CD4-positive, alpha-beta T cell treated with Interferon alpha-2 for 1 hour (primary cell): ENCODE results near the gene MAIP1.

Experiments
- DNase-seq, 2 donors: peaks; one replicate each; pipeline ENCODE4 v3.0.0-alpha.2; 2020 to 2022

Gene MAIP1

DNA sequence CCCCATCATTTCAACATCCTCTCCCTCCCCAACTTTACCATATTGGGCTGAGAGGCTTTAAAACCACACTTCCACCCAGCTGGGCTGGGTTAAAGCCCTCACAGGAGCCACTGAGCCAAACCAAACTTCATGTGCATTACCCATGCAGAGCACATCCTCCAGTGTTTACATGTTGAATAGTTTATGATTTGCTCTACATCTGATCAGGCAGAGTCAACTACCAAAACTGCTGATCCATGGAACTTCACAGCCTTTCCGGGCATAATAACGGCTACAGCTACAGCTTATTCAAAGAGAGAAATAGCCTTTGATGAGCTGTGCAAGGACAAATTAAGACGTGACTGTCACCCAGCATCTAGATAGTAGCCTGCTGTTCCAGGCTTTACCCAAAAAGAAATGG is 39.0 kb downstream of the MAIP1 start:
- DNase-seq = no peak

DNA sequence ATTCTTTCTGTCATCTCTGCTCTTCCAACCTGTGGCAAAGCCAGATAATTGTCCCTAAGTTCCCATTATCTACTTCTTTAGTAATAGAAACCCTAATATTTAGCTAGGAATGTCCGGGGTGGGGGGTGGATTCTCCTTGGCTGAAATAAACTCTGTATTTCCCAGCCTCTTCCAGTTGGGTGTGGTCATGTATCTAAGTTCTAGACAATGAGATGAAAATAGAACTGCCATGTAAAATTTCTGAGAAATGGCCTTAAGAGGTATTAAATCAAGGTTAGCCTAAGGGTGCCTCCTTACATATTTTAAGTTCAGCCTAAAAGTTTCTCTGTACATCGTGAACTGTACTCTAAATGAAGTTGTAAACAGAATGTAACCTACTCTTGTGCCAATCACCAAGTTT is 39.5 kb downstream of the MAIP1 start:
- DNase-seq = no peak

DNA sequence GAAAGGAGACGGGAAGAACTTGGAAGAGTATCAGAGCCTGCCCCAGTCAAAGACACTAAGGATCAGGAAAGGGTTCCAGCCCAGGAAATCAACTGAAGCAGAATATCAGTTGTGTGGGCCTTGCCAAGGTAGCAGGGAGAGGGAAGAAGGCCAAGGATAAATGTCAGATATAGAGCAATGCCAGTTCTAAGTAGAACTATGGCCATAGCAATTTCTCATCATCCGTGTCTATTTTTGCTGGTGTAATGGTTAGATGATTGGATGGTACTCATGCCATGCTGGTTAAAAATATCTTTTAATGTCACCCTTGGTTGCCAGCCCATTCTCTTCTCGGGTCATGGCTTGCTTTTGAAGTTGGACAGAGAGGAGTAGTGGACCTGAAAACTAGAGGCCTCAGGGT is 41.9 kb downstream of the MAIP1 start:
- DNase-seq = no peak

DNA sequence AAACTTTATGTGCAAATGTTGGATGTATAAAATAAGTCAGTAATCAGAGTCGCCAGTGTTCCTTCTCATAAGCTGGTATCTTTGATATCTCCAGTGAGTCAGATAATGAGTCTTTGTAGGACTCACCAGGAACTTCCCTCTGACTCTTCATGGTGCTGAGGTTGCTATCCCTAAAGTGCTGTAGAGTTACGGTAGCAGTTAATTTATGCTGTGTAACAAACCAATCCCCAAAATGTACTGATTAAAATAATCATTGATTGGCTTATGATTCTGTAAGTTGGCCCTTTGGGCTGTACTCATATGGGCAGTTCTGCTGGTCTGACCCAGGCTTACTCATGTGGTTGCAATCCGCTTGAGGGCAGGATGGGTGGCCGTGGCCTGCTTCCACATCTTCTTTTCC is 43.8 kb downstream of the MAIP1 start:
- no peak for DNase-seq

DNA sequence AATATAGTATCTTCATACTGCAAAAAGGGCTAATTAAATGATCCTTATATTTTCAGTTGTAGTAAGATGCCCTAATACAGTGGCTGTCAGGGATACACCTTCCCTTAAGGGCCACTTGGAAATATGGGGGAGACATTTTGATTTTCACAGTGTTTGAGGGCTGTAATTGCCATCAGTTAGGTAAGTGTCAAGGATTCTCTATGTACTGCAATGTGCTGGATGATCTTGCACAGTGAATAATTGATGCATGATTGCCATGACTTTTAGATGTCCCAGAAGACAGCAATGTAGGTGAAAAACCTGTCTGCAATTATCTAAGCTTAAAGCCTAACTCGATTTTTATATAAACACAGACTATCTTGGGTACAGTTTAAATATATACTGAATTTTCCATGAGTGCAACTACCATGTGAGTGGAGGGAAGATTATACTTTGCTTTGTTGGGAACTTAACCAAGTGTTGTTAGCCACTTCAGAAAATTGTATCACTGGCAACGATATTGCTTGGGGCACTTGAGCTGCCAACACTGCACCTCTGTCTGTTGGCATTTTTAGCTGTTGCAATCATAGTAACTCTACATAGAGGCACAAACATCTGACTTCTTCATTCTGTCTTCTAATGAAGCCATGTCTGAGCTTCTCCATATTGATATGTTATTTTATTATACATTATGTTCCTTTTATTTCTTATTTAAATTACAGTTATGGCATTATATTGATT is 45.2 kb downstream of the MAIP1 start:
- DNase-seq = no peak

DNA sequence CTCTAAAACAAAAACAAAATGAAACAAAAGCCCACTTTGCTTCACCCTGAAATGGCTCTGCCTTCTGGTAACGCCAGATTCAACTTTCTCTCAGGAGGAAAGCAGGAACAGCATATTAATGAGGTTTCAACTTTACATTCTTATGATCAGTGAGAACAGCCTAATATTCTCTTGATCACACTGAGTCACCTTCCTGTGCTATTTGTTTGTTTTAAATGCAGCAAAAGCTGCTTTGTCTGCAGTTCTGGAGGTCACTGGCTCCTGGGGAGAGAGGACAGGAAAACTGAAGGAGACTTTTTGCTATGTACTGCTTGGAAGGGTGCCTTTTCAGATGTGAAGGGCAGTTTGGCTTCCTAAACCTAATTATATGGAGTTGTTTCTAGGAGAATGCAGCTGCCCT is 48.1 kb downstream of the MAIP1 start:
- no peak for DNase-seq

DNA sequence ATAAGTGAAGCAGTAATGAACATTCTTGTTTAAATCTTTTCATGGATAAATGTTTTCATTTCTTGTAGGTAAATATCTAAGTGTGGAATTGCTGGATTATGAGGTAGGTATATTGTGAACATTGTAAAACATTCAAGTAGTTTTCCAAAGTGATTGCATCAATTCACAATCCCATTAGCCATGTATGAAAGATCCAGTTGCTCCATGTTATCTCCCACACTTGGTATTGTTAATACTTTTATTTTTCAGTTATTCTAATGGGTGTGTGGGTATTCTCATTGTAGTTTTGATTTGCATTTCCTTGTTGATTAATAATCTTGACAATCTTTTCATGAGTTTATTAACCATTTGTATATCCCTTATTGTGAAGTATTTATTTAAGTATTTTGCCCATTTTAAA is 50.3 kb downstream of the MAIP1 start:
- DNase-seq = no peak

DNA sequence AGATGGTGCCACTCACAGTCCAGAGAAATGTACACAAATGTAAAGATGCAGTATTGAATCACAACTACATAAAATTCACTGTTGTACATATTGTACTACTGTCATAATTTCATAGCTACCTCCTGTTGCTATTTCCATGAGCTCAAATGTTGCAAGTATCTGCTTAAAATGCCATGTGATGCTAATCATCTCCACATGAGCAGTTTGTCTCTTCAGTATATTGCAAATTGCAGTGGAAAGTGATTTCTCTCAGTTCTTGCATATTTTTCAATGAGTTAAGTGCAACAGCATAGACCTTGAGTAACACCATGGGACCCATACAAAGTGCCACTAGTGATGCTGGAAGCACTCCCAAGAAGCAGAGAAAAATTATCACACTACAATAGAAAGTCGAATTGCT is 51.9 kb downstream of the MAIP1 start:
- no peak for DNase-seq

DNA sequence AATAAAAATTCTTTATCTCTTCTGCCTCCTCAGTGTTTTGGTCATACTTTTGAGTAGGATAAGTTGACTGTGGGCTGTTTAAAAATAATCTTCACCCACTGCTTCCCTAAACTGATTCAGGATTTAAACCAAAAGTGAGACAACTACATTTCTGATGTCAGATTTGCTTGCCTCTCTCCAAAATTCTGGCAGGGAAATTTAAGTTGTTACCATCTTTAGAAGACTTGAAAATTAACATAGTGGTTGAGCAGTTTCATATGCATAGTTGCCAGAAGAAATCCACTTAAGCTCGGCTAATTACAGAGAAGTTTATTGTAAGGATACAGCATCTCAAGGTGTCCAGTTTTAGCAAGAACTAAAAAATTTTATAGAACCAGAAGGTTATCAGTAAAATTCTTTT is 57.0 kb downstream of the MAIP1 start:
- no peak for DNase-seq
